ENCODE data around the gene ST6GALNAC1. TPM values are rescaled to one million over a fixed set of nuclear protein-coding genes. Genes with fewer than 3 reads are reported as not detected.

The ST6GALNAC1 gene
- total and polyA plus RNA-seq, 2 of the 8 experiments (the other 6 are each of a cell fraction or from before 2014, with no cell fraction given) = not detected

GRCh38 chr17:76612465-76612864, 31.1 kb downstream of the ST6GALNAC1 start (continued):
- TF ChIP-seq HDAC2 (IDR thresholded peaks at IDR 0.05; ENCODE audit: borderline replicate concordance in 1 of 2, low read depth in 2 of 2, low read length in 2 of 2) = no peak
- TF ChIP-seq CTCF (IDR thresholded peaks at IDR 0.05; ENCODE audit: control extremely low read depth in 1 of 3, insufficient read depth in 1 of 3, low read depth in 1 of 3, low read length in 3 of 3) = no peak
- TF ChIP-seq SP1 (IDR thresholded peaks at IDR 0.05; ENCODE audit: low read depth, low read length) = no peak
